GM19372 (cell line): Measurements from ENCODE around the gene TCTN3.
"Not testable (repeated sequence)": the region's sequence is repeated elsewhere in the genome, so short reads cannot be mapped to it uniquely, and the experiment has no call there.

Experiments
- ATAC-seq: cut with Tn5 transposase; IDR thresholded peaks from one replicate; pipeline ENCODE4 v1.9.1; 2021; ENCODE audit warnings: mild to moderate bottlenecking, low read depth, moderate library complexity; ENCODE audit not compliant: unreplicated experiment

Gene TCTN3

GRCh38 chr10:95640891-95641315, 52.8 kb downstream of the TCTN3 start:
- ATAC-seq = no peak

GRCh38 chr10:95637911-95638310, 55.8 kb downstream of the TCTN3 start:
- no peak for ATAC-seq

GRCh38 chr10:95637140-95637539, 56.6 kb downstream of the TCTN3 start:
- no peak for ATAC-seq

GRCh38 chr10:95635319-95635733, 58.4 kb downstream of the TCTN3 start:
- ATAC-seq = no peak

- no peak for ATAC-seq
Observed at GRCh38 chr10:95628786-95629185, 64.9 kb downstream of the TCTN3 start.

GRCh38 chr10:95626500-95626899, 67.2 kb downstream of the TCTN3 start:
- no peak for ATAC-seq

GRCh38 chr10:95620415-95620814, 73.3 kb downstream of the TCTN3 start:
- ATAC-seq = not testable (repeated sequence)

- no peak for ATAC-seq
Observed at GRCh38 chr10:95618101-95618500, 75.6 kb downstream of the TCTN3 start.

- ATAC-seq = no peak
Observed at GRCh38 chr10:95616446-95616845, 77.3 kb downstream of the TCTN3 start.
